ENCODE data around the gene NIP7. TPM values are rescaled to one million over a fixed set of nuclear protein-coding genes. Genes with fewer than 3 reads are reported as not detected.

The NIP7 gene
- total and polyA plus RNA-seq, 2 of the 8 experiments (the other 6 are each of a cell fraction or from before 2014, with no cell fraction given) = 14.5 to 52.2 TPM

DNA sequence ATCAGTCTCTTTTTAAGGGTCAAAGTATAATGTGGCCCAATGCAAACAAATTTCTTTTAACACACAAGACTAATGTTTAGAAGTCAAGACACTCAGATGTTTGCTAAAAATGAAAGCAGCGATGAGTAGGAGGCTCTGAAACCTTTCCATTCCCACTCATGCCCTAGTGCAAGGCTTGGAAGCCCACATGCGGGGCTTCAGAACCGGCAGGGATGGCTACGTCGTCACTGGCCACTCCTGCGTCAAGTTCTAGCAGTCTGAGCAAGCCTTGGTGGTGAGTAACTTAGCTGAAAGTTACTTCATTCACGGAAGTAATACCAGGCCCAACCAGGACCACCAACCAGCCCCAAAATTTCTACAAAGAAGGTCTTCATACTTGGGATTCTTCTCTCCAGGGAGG lies 26.9 kb downstream of the NIP7 start (continued):
- TF ChIP-seq SP1 (IDR thresholded peaks at IDR 0.05; ENCODE audit: low read depth, low read length) = no peak
